GM10266 (cell line): ENCODE measurements around the gene PIGX.

ENCODE experiments used
- DNase-seq: peaks from one replicate; pipeline ENCODE4 v3.0.0; 2012; ENCODE audit errors: extremely low spot score
- CTCF ChIP-seq: IDR thresholded peaks from 2 replicates; pipeline ENCODE4 v1.5.1; 2012; ENCODE audit warnings: mild to moderate bottlenecking, low read depth; ENCODE audit not compliant: control insufficient read depth, insufficient read depth; ENCODE audit errors: missing control alignments

PIGX gene

GRCh38 chr3:196694202-196694638 is 18.0 kb upstream of the PIGX start:
- peak; percentile 61 for DNase-seq

GRCh38 chr3:196694941-196695848 is 17.0 kb upstream of the PIGX start:
- TF ChIP-seq CTCF, result no peak
- no peak for DNase-seq

More at GRCh38 chr3:196694202-196694638, 18.0 kb upstream of the PIGX start:
- TF ChIP-seq CTCF, result peak; percentile 18

- no peak for DNase-seq
- no peak for TF ChIP-seq CTCF
These were observed 16.3 kb upstream of the PIGX start for GRCh38 chr3:196695849-196696226.

GRCh38 chr3:196697270-196697669 is 14.9 kb upstream of the PIGX start:
- no peak for DNase-seq
- no peak for TF ChIP-seq CTCF

- TF ChIP-seq CTCF, result no peak
- no peak for DNase-seq
These were observed 12.4 kb upstream of the PIGX start for GRCh38 chr3:196699749-196700148.

- DNase-seq, result no peak
These were observed 11.4 kb upstream of the PIGX start for GRCh38 chr3:196700801-196701200.

More at GRCh38 chr3:196700801-196701200, 11.4 kb upstream of the PIGX start:
- no peak for TF ChIP-seq CTCF
